GM12874 (cell line): ENCODE measurements around the gene NEBL.

Experiments
- CTCF ChIP-seq: IDR thresholded peaks from 2 replicates; pipeline ENCODE4 v1.5.1; 2011; ENCODE audit warnings: low read depth, mild to moderate bottlenecking, control low read depth, low read length, moderate library complexity; ENCODE audit not compliant: insufficient read depth

NEBL gene

GRCh38 chr10:20760460-20760859 lies 136.7 kb downstream of the NEBL start:
- TF ChIP-seq CTCF = no peak

GRCh38 chr10:20748551-20748950 lies 148.6 kb downstream of the NEBL start:
- TF ChIP-seq CTCF = no peak

- no peak for TF ChIP-seq CTCF
Measured at GRCh38 chr10:20747782-20748181, 149.3 kb downstream of the NEBL start.

- no peak for TF ChIP-seq CTCF
Measured at GRCh38 chr10:20746856-20747255, 150.3 kb downstream of the NEBL start.

- TF ChIP-seq CTCF = no peak
Measured at GRCh38 chr10:20745556-20746375, 151.3 kb downstream of the NEBL start.

GRCh38 chr10:20744821-20745220 lies 152.3 kb downstream of the NEBL start:
- no peak for TF ChIP-seq CTCF

- no peak for TF ChIP-seq CTCF
Measured at GRCh38 chr10:20743942-20744341, 153.2 kb downstream of the NEBL start.
